Body of pancreas (tissue), 4 donors: Measurements from ENCODE around the gene TMPRSS13. TPM values are rescaled to one million over a fixed set of nuclear protein-coding genes. Genes with fewer than 3 reads are reported as not detected.

Source experiments
- ATAC-seq: fragments of 150-250 bp; one replicate; pipeline ENCODE4 v1.9.1; 2016
- DNase-seq, 4 donors: peaks; one replicate each; pipeline ENCODE4 v3.0.0-alpha.2; 2019
- H3K27ac ChIP-seq, 4 donors: fragments of 200-600 bp; sonication (generic); 1 replicate in 3 of 4; 2 replicates in 1 of 4; pipeline versions ENCODE4 v1.5.1 to v1.6.1; 2016 to 2019; ENCODE audit warnings: mild to moderate bottlenecking in 1 of 4, mixed read lengths in 1 of 4, moderate library complexity in 1 of 4
- H3K27me3 ChIP-seq, 2 donors: fragments of 200-600 bp; sonication (generic); one replicate each; pipeline ENCODE4 v1.6.0; 2016; ENCODE audit warnings: mild to moderate bottlenecking in 1 of 2
- H3K36me3 ChIP-seq, 2 donors: fragments of 200-600 bp; sonication (generic); replicated peaks in 1 of 2; 2 replicates each; pipeline ENCODE4 v1.5.1; 2016; ENCODE audit warnings: low read depth in 2 of 2; ENCODE audit not compliant: insufficient read depth in 1 of 2
- H3K4me1 ChIP-seq: fragments of 200-600 bp; sonication (generic); one replicate; pipeline ENCODE4 v1.6.0; 2016
- H3K4me3 ChIP-seq, 2 donors: fragments of 200-600 bp; sonication (generic); 1 replicate in 1 of 2; 2 replicates in 1 of 2; pipeline ENCODE4 v1.5.1; 2016 to 2019
- H3K9me3 ChIP-seq, 3 donors: fragments of 200-600 bp; sonication (generic); 1 replicate in 2 of 3; 2 replicates in 1 of 3; pipeline ENCODE4 v1.5.1; 2016
- CTCF ChIP-seq, 7 experiments: fragments of 450-650 bp in 4 of 7; fragments of 200-600 bp in 3 of 7; sonication (generic) in 3 of 7; IDR thresholded peaks; one replicate each; pipeline ENCODE4 v1.5.1; 2016 to 2019; ENCODE audit warnings: antibody characterized with exemption in 7 of 7
- POLR2A ChIP-seq, 3 donors: fragments of 450-650 bp; IDR thresholded peaks; one replicate each; pipeline ENCODE4 v1.6.1; 2016; ENCODE audit warnings: antibody characterized with exemption in 3 of 3, mild to moderate bottlenecking in 2 of 3
- WGBS, 2 donors: methylation state at CpG; one replicate each; pipeline ENCODE4 v1.1.5; 2017; 5-methylcytosine and 5-hydroxymethylcytosine counted together
- intact Hi-C: fragments of 100-400 bp; cut with DNase I; formaldehyde crosslinking; loops from one replicate; pipeline ENCODE4 v1.15.1; 2023
- total RNA-seq, 2 donors: library from RNA; depleted of rRNA; stranded (reverse); fragments of >200 nt; gene quantifications; one replicate each; pipeline ENCODE4 v1.1.0, GENCODE V29; 2016

TMPRSS13 gene
- total RNA-seq, 2 donors from 2014 or later: 1.6 to 4.9 TPM

GRCh38 chr11:117874253-117874909, 54.8 kb downstream of the TMPRSS13 start:
- ATAC-seq (no peak), DNase-seq (no peak)
- WGBS, 2 donors: 41 to 56% methylated on average over 15 to 16 of the region's 16 CpGs
- H3K27me3 ChIP-seq: peaks cover 0 to 7% of the 10 kb centered on the region in 2 donors
- no peak overlapping the region for H3K27ac ChIP-seq
- peaks cover 26% of the 10 kb centered on the region for H3K4me1 ChIP-seq
- intact Hi-C loops: no loop called here
- no peaks in the 10 kb centered on the region for H3K9me3 ChIP-seq
- no peak overlapping the region for H3K4me3 ChIP-seq
- TF ChIP-seq POLR2A (IDR thresholded peaks at IDR 0.05): no peak
- no peak for TF ChIP-seq CTCF (IDR thresholded peaks at IDR 0.05)
- no peaks in the 10 kb centered on the region for H3K36me3 ChIP-seq

DNA sequence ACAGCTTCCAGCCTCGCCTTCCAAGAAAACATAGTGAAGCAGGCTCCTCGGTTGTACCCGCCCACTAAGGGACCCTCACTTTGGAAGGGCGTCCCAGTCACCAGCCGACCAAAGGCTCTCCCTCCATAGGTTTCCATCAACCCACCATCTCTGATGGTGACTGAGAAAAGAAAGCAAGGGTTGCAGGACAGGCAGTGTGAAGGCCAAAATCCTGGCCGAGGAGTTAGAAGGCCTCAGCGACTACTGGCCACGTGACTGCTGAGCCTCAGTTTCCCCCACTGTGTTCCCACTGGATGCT, 55.4 kb downstream of the TMPRSS13 start:
- no peak overlapping the region for H3K27ac ChIP-seq
- no peaks in the 10 kb centered on the region for H3K9me3 ChIP-seq
- DNase-seq (no peak), ATAC-seq (no peak)
- H3K4me3 ChIP-seq: no peak overlapping the region
- 42 to 74% methylated on average over 8 of the region's 8 CpGs for WGBS, 2 donors
- no peak for TF ChIP-seq CTCF (IDR thresholded peaks at IDR 0.05)
- TF ChIP-seq POLR2A (IDR thresholded peaks at IDR 0.05): no peak
- peaks cover 0 to 7% of the 10 kb centered on the region in 2 donors for H3K27me3 ChIP-seq
- peaks cover 26% of the 10 kb centered on the region for H3K4me1 ChIP-seq
- no peaks in the 10 kb centered on the region for H3K36me3 ChIP-seq
- intact Hi-C loops: no loop called here

DNA sequence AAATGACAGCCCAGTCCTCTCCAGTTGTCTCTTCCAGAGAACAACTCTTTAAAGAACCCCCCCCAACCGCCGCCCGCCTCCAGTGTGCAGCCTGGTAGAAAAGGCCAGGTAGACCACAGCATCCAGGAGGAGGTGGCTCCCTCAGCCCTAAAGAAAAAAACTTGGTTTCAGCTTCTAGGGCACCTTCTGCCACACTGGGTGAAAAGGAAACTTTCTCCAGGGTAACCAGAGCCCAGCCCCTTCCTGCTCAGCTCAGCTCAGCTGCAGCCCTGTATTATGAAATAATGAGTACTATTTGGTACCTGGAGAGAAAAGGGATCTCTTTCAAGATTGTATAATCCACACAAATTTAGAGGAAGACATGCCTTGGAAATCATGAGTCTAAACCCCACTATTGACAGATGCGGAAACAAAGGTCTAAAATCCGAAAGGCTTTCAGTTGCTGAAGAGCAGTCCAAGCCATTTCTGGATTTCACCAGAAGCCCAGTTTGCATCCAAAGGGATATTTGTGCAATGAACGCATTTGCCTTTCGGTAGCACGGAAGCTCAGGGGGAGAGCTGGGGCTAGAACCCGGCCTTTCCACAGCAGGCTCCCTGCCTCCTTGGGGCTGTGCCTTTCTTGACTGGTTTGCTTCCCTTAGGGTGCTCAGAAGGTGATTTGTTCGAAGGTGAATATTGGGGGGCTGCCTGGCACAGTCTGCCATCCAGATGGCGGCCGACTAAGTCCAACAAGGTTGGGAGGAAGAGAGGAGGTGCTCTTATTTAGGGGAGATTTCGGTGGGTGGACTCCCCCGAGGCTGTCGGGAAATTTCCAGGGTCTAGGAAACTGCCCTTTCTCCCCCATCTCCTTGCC, 56.0 kb downstream of the TMPRSS13 start:
- 74 to 83% methylated on average over 12 to 15 of the region's 15 CpGs for WGBS, 2 donors
- no peaks in the 10 kb centered on the region for H3K36me3 ChIP-seq
- ATAC-seq (no peak), DNase-seq (no peak)
- intact Hi-C loops: no loop called here
- H3K4me3 ChIP-seq: no peak overlapping the region
- H3K27ac ChIP-seq: no peak overlapping the region
- H3K9me3 ChIP-seq: no peaks in the 10 kb centered on the region
- TF ChIP-seq CTCF (IDR thresholded peaks at IDR 0.05) (no peak), POLR2A (IDR thresholded peaks at IDR 0.05) (no peak)
- H3K27me3 ChIP-seq: peaks cover 0 to 7% of the 10 kb centered on the region in 2 donors
- H3K4me1 ChIP-seq: peaks cover 26% of the 10 kb centered on the region

DNA sequence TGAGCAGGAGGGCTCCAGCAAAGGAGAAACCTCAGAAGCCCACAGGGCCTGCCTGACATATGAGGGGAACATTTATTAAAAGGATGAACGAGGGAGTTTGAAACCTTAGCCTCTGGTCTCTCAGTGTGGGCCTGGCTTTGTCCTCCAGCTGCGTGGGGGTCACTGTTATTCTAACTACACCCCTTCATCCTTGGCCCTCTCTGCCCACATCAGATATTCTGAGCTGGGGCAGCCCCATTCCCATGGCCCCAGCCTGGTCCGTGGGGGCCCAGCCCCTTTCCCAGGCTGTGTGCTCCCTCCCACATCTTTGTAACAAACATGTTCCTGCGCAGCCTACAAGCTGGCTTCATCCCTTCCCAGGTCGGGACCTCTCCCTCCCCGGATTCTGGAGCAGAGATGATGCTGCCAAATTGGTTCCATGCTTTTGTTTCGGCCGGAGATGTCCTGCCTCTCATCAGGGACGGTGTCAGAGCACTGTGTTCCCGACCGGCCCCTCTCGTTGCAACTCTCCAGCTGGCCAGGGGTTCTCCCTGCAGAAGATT, 56.7 kb downstream of the TMPRSS13 start:
- H3K36me3 ChIP-seq: no peaks in the 10 kb centered on the region
- no peak for DNase-seq
- peaks cover 0 to 7% of the 10 kb centered on the region in 2 donors for H3K27me3 ChIP-seq
- H3K27ac ChIP-seq: no peak overlapping the region
- ATAC-seq: no peak
- 59 to 60% methylated on average over 12 of the region's 12 CpGs for WGBS, 2 donors
- TF ChIP-seq POLR2A (IDR thresholded peaks at IDR 0.05): no peak
- no peak for TF ChIP-seq CTCF (IDR thresholded peaks at IDR 0.05)
- intact Hi-C loops: no loop called here
- no peaks in the 10 kb centered on the region for H3K9me3 ChIP-seq
- H3K4me1 ChIP-seq: peaks cover 26% of the 10 kb centered on the region
- no peak overlapping the region for H3K4me3 ChIP-seq
